Mesenchymal stem cell (in vitro differentiated cells and primary cell): ENCODE measurements around the gene COL18A1.

Experiments
- DNase-seq: peaks from one replicate; pipeline ENCODE4 v3.0.0-alpha.2; 2013
- H2AFZ ChIP-seq: one replicate; pipeline ENCODE4 v1.6.1; 2013; ENCODE audit warnings: low read depth, mild to moderate bottlenecking, control low read depth, inconsistent platforms, low read length, moderate library complexity
- H2AK5ac ChIP-seq: 2 replicates; pipeline ENCODE4 v1.6.1; 2013; ENCODE audit warnings: low read length, moderate library complexity, mild to moderate bottlenecking, inconsistent platforms; ENCODE audit not compliant: severe bottlenecking
- H2BK120ac ChIP-seq: one replicate; pipeline ENCODE4 v1.6.1; 2013; ENCODE audit warnings: low read depth, mild to moderate bottlenecking, inconsistent platforms, low read length, moderate library complexity
- H2BK12ac ChIP-seq, 2 experiments: one replicate each; pipeline ENCODE4 v1.6.1; 2013; ENCODE audit warnings: inconsistent platforms in 2 of 2, low read length in 2 of 2, mild to moderate bottlenecking in 2 of 2, moderate library complexity in 2 of 2, control low read depth in 1 of 2
- H2BK15ac ChIP-seq: one replicate; pipeline ENCODE4 v1.6.1; 2013; ENCODE audit warnings: mild to moderate bottlenecking, low read depth, inconsistent platforms; ENCODE audit not compliant: poor library complexity, severe bottlenecking
- H2BK5ac ChIP-seq: 2 replicates; pipeline ENCODE4 v1.6.1; 2013; ENCODE audit warnings: low read depth, mild to moderate bottlenecking, low read length, control low read depth, inconsistent platforms; ENCODE audit not compliant: poor library complexity, severe bottlenecking
- H3K14ac ChIP-seq, 2 experiments: one replicate each; pipeline ENCODE4 v1.6.1; 2013; ENCODE audit warnings: inconsistent platforms in 2 of 2, low read length in 2 of 2, control low read depth in 1 of 2, mild to moderate bottlenecking in 1 of 2, moderate library complexity in 1 of 2
- H3K18ac ChIP-seq, 2 experiments: one replicate each; pipeline ENCODE4 v1.6.1; 2013; ENCODE audit warnings: inconsistent platforms in 2 of 2, low read length in 2 of 2, control low read depth in 1 of 2, low read depth in 1 of 2, mild to moderate bottlenecking in 1 of 2
- H3K23ac ChIP-seq, 2 experiments: one replicate each; pipeline ENCODE4 v1.6.1; 2013; ENCODE audit warnings: inconsistent platforms in 2 of 2, low read length in 2 of 2, mild to moderate bottlenecking in 2 of 2, moderate library complexity in 2 of 2, control low read depth in 1 of 2
- H3K27ac ChIP-seq: 2 replicates; pipeline ENCODE4 v1.5.1; 2013; ENCODE audit warnings: mild to moderate bottlenecking, moderate library complexity, low read length, control low read depth, inconsistent platforms; ENCODE audit not compliant: poor library complexity, severe bottlenecking
- H3K27me3 ChIP-seq, 2 experiments: 2 replicates each; pipeline versions ENCODE4 v1.6.1 to v1.7.0; 2013; ENCODE audit warnings: low read length in 2 of 2, mild to moderate bottlenecking in 2 of 2, moderate library complexity in 2 of 2, control low read depth in 1 of 2, inconsistent platforms in 1 of 2; ENCODE audit not compliant: control insufficient read depth in 1 of 2, insufficient read depth in 1 of 2
- H3K36me3 ChIP-seq, 2 experiments: 2 replicates each; pipeline versions ENCODE4 v1.6.1 to v1.7.0; 2013; ENCODE audit warnings: low read length in 2 of 2, control low read depth in 1 of 2, inconsistent platforms in 1 of 2, low read depth in 1 of 2, mild to moderate bottlenecking in 1 of 2; ENCODE audit not compliant: insufficient read depth in 2 of 2, control insufficient read depth in 1 of 2
- H3K4ac ChIP-seq, 2 experiments: one replicate each; pipeline ENCODE4 v1.6.1; 2013; ENCODE audit warnings: inconsistent platforms in 2 of 2, low read length in 2 of 2, mild to moderate bottlenecking in 2 of 2, moderate library complexity in 2 of 2, control low read depth in 1 of 2, low read depth in 1 of 2
- H3K4me1 ChIP-seq: 2 replicates; pipeline ENCODE4 v1.6.1; 2013; ENCODE audit warnings: low read depth, low read length, control low read depth; ENCODE audit not compliant: control insufficient read depth, insufficient read depth
- H3K4me2 ChIP-seq: 2 replicates; pipeline ENCODE4 v1.6.1; 2013; ENCODE audit warnings: low read length, mild to moderate bottlenecking, inconsistent platforms; ENCODE audit not compliant: poor library complexity, severe bottlenecking
- H3K4me3 ChIP-seq, 2 experiments: 2 replicates each; pipeline versions ENCODE4 v1.5.1 to v1.7.0; 2013; ENCODE audit warnings: low read length in 2 of 2, mild to moderate bottlenecking in 2 of 2, control low read depth in 1 of 2, low read depth in 1 of 2; ENCODE audit not compliant: insufficient read depth in 1 of 2
- H3K79me1 ChIP-seq: replicated peaks from 2 replicates; pipeline ENCODE4 v1.6.1; 2013; ENCODE audit warnings: mild to moderate bottlenecking, control low read depth, low read length, inconsistent platforms; ENCODE audit not compliant: poor library complexity, severe bottlenecking
- H3K9ac ChIP-seq: 2 replicates; pipeline ENCODE4 v1.7.0; 2013; ENCODE audit warnings: mild to moderate bottlenecking, low read length, moderate library complexity
- H3K9me3 ChIP-seq: 2 replicates; pipeline ENCODE4 v1.7.0; 2013; ENCODE audit warnings: mild to moderate bottlenecking, low read length; ENCODE audit not compliant: control insufficient read depth
- H4K8ac ChIP-seq: one replicate; pipeline ENCODE4 v1.6.1; 2013; ENCODE audit warnings: inconsistent platforms, mild to moderate bottlenecking, low read length, moderate library complexity
- H4K91ac ChIP-seq: one replicate; pipeline ENCODE4 v1.6.1; 2013; ENCODE audit warnings: mild to moderate bottlenecking, low read length, inconsistent platforms
- WGBS: methylation state at CpG from one replicate; pipeline ENCODE4 v1.1.7; 2013; ENCODE audit warnings: mixed read lengths; 5-methylcytosine and 5-hydroxymethylcytosine counted together

Gene COL18A1

GRCh38 chr21:45412909-45413611, 8.1 kb downstream of the COL18A1 start:
- Histone ChIP-seq H2AFZ (no peak overlapping the region), H3K23ac (no peak overlapping the region), H3K4ac (peak overlapping the region in 1 of 2 experiments; percentile 35), H3K79me1 (no peaks in the 10 kb centered on the region), H2BK12ac (no peak overlapping the region), H3K4me2 (no peak overlapping the region), H3K27me3 (no peaks in the 10 kb centered on the region), H2AK5ac (no peak overlapping the region), H2BK5ac (no peak overlapping the region), H3K14ac (peak overlapping the region in 1 of 2 experiments; percentile 14), H2BK120ac (no peak overlapping the region), H3K9ac (no peak overlapping the region), H3K27ac (no peak overlapping the region), H3K4me1 (peaks cover 83% of the 10 kb centered on the region), H4K91ac (peak overlapping the region; percentile 70), H4K8ac (peak overlapping the region; percentile 90), H3K36me3 (peaks cover 3 to 83% of the 10 kb centered on the region in 2 experiments), H3K18ac (peak overlapping the region in 1 of 2 experiments; percentile 61), H2BK15ac (no peak overlapping the region), H3K4me3 (no peak overlapping the region), H3K9me3 (no peaks in the 10 kb centered on the region)
- no peak for DNase-seq
- WGBS: 77% methylated on average over 27 of the region's 27 CpGs

- Histone ChIP-seq H3K9me3 (no peaks in the 10 kb centered on the region), H3K18ac (peak overlapping the region in 1 of 2 experiments; percentile 14), H4K8ac (peak overlapping the region; percentile 61), H3K27me3 (no peaks in the 10 kb centered on the region), H3K4ac (no peak overlapping the region), H3K14ac (no peak overlapping the region), H2BK120ac (no peak overlapping the region), H2BK12ac (no peak overlapping the region), H3K36me3 (peaks cover 0 to 83% of the 10 kb centered on the region in 2 experiments), H3K4me3 (no peak overlapping the region), H3K79me1 (no peaks in the 10 kb centered on the region), H2BK15ac (no peak overlapping the region), H2BK5ac (no peak overlapping the region), H3K23ac (no peak overlapping the region), H3K4me1 (peaks cover 83% of the 10 kb centered on the region), H2AFZ (no peak overlapping the region), H3K27ac (no peak overlapping the region), H2AK5ac (no peak overlapping the region), H3K9ac (no peak overlapping the region), H4K91ac (peak overlapping the region; percentile 14), H3K4me2 (no peak overlapping the region)
- no peak for DNase-seq
- 83% methylated on average over 6 of the region's 7 CpGs for WGBS
These were observed 9.0 kb downstream of the COL18A1 start for GRCh38 chr21:45413922-45414321.

DNA sequence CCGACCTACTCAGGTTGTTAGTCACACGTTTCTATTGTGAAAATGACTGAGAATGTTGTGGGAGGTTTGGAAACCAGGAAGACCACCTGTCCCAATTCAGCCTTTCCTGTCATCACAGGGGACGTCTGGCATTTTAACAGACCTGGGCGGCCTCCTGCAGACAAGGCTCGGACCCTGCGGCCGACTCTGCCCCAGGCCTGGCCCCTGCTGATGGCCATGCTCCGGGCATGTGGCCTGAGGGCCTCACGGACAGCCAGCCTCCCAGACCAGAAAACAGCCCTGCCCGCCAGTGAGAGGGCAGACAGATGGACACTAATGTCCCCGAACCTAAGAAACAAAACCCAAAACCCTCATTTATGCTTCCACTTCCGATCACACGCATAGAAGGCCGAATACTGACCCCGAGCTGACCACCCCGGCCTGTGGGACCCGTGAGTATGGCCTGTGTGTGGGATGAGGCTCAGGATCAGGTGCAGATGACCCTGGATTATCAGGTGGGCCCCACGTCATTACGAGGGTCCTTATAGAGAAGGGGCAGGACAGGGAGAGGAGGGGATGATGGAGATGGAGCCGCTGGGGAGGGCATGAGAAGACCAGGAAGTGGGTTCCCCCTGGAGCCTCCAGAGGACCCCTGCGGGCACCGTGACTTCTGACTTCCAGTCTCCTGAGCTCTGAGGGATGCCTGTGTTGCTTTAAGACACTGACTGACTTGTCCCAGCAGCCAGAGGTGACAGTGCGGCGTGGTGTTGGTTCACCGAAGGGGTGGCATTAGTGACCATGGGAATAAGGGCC, 9.6 kb downstream of the COL18A1 start:
- no peaks in the 10 kb centered on the region for H3K27me3 ChIP-seq
- no peak overlapping the region for H4K8ac ChIP-seq
- H3K23ac ChIP-seq: no peak overlapping the region
- no peak overlapping the region for H3K4me2 ChIP-seq
- no peak overlapping the region for H3K9ac ChIP-seq
- H2AFZ ChIP-seq: no peak overlapping the region
- H2AK5ac ChIP-seq: no peak overlapping the region
- peak overlapping the region in 1 of 2 experiments; percentile 38 for H3K4ac ChIP-seq
- H3K18ac ChIP-seq: no peak overlapping the region
- peak overlapping the region; percentile 19 for H2BK15ac ChIP-seq
- no peak overlapping the region for H2BK5ac ChIP-seq
- H3K27ac ChIP-seq: no peak overlapping the region
- H3K36me3 ChIP-seq: peaks cover 0 to 84% of the 10 kb centered on the region in 2 experiments
- H3K14ac ChIP-seq: no peak overlapping the region
- peak overlapping the region; percentile 36 for H4K91ac ChIP-seq
- H2BK12ac ChIP-seq: no peak overlapping the region
- no peaks in the 10 kb centered on the region for H3K9me3 ChIP-seq
- no peak overlapping the region for H2BK120ac ChIP-seq
- DNase-seq: no peak
- no peaks in the 10 kb centered on the region for H3K79me1 ChIP-seq
- WGBS: 95% methylated on average over 23 of the region's 25 CpGs
- H3K4me3 ChIP-seq: no peak overlapping the region
- peaks cover 82% of the 10 kb centered on the region for H3K4me1 ChIP-seq

GRCh38 chr21:45415188-45415942, 10.4 kb downstream of the COL18A1 start:
- 94% methylated on average over 32 of the region's 32 CpGs for WGBS
- Histone ChIP-seq H4K8ac (peak overlapping the region; percentile 54), H3K27me3 (no peaks in the 10 kb centered on the region), H3K4me2 (no peak overlapping the region), H3K4ac (no peak overlapping the region), H2BK15ac (peak overlapping the region; percentile 3), H2AFZ (no peak overlapping the region), H3K27ac (no peak overlapping the region), H4K91ac (no peak overlapping the region), H2BK5ac (no peak overlapping the region), H2BK120ac (no peak overlapping the region), H3K4me3 (no peak overlapping the region), H2AK5ac (no peak overlapping the region), H3K36me3 (peaks cover 0 to 86% of the 10 kb centered on the region in 2 experiments), H2BK12ac (no peak overlapping the region), H3K18ac (no peak overlapping the region), H3K4me1 (peaks cover 81% of the 10 kb centered on the region), H3K14ac (no peak overlapping the region), H3K9ac (no peak overlapping the region), H3K79me1 (no peaks in the 10 kb centered on the region), H3K9me3 (no peaks in the 10 kb centered on the region), H3K23ac (no peak overlapping the region)
- DNase-seq: no peak
